Measurements from ENCODE around the gene TENT4A. TPM values are rescaled to one million over a fixed set of nuclear protein-coding genes. Genes with fewer than 3 reads are reported as not detected.

The TENT4A gene
- total and polyA plus RNA-seq, 2 of the 4 experiments (the other 2 are of a cell fraction): 5.9 to 17.2 TPM

DNA sequence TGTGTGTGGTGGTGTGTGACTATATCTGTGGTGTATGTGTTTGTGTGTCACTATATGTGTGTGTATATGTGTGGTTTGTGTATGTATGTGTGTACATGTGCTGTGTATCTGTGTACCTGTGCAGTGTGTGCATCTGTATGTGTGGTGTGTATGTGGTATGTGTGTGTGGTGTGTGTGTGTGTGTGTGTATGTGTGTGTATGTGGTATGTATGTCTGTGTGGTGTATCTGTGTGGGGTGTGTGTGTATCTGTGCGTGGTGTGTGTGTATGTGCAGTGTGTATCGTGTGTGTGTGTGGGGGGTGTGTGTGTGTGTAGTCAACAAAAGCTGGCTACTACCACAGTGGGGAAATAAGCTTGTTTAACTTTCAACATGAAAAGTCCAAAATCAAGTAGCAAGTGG lies 31.6 kb upstream of the TENT4A start:
- H2BK5ac ChIP-seq (ENCODE audit: low read depth, low read length, poor library complexity, severe bottlenecking): peak overlapping the region; percentile 74
- no peak overlapping the region for H3K4me2 ChIP-seq (ENCODE audit: low read depth, low read length)
- H3K9me3 ChIP-seq (ENCODE audit: control insufficient read depth, insufficient read depth, low read length): no peaks in the 10 kb centered on the region
- BruUV-seq (replicated peaks): no TSS peak
- no peak overlapping the region for H3K27ac ChIP-seq (ENCODE audit: insufficient read depth, low read length)
- no peak for DNase-seq
- H3K9ac ChIP-seq (ENCODE audit: low read depth, low read length): no peak overlapping the region
- peaks cover 3% of the 10 kb centered on the region; the same call in 1 of the 2 replicates for H3K27me3 ChIP-seq (ENCODE audit: control insufficient read depth, insufficient read depth, low read length)
- WGBS, 2 experiments (ENCODE audit: extremely low coverage in 2 of 2, insufficient read length in 1 of 2): 60% methylated on average over 1 of the region's 2 CpGs; no CpG with 5 or more reads in 1 of the 2 experiments
- POLR2A ChIA-PET (ENCODE audit: unreplicated experiment): no interaction called here
- peaks cover 3% of the 10 kb centered on the region; the same call in 1 of the 2 replicates for H3K9me1 ChIP-seq (ENCODE audit: insufficient read depth, low read length)
- H3K79me1 ChIP-seq (ENCODE audit: low read depth in 1 of 2, low read length in 2 of 2): no peaks in the 10 kb centered on the region
- no peak overlapping the region for H3K4me3 ChIP-seq (ENCODE audit: insufficient read depth, low read depth, low read length)
- no peaks in the 10 kb centered on the region for H3K36me3 ChIP-seq (ENCODE audit: control insufficient read depth, insufficient read depth, low read length)
- H2BK15ac ChIP-seq (ENCODE audit: low read depth, low read length): no peak overlapping the region
- no peak overlapping the region for H3K23ac ChIP-seq (ENCODE audit: low read depth, low read length)
- H3K56ac ChIP-seq (ENCODE audit: extremely low read depth, insufficient read depth, low read length): no peak overlapping the region
- H4K20me1 ChIP-seq (ENCODE audit: insufficient read depth, low read length): no peaks in the 10 kb centered on the region
- in situ Hi-C loops (cut with MboI; ENCODE audit: low sequenced_read_pairs) (no loop called here), intact Hi-C loops (cut with micrococcal nuclease) (no loop called here), dilution Hi-C loops (cut with HindIII; ENCODE audit: low sequenced_read_pairs, unreplicated experiment) (no loop called here)
- H3K14ac ChIP-seq (replicated peaks; ENCODE audit: low read depth, low read length): no peak overlapping the region
- no peak overlapping the region for H2BK120ac ChIP-seq (ENCODE audit: low read depth, low read length)
- no peak overlapping the region for H3K18ac ChIP-seq (ENCODE audit: low read depth, low read length)
- no peak overlapping the region for H4K5ac ChIP-seq (ENCODE audit: low read depth, low read length)
- H2AK9ac ChIP-seq (replicated peaks; ENCODE audit: low read depth, low read length, poor library complexity): no peak overlapping the region
- no peak overlapping the region for H2AK5ac ChIP-seq (ENCODE audit: low read depth, low read length)
- no peaks in the 10 kb centered on the region; the same call in 1 of the 2 replicates for H3K4me1 ChIP-seq (ENCODE audit: control insufficient read depth, insufficient read depth, low read length)
- no peak overlapping the region for H3K4ac ChIP-seq (ENCODE audit: low read depth, low read length)
- H4K8ac ChIP-seq (ENCODE audit: low read depth in 2 of 2, low read length in 2 of 2): no peak overlapping the region
- no peak overlapping the region for H2AFZ ChIP-seq (replicated peaks; ENCODE audit: low read length, poor library complexity)
- H2BK20ac ChIP-seq (ENCODE audit: low read depth, low read length): no peak overlapping the region
- no peak for ATAC-seq (ENCODE audit: low read depth)
- TF ChIP-seq RAD21 (IDR thresholded peaks at IDR 0.05; ENCODE audit: low read length): no peak
- no peak for TF ChIP-seq RFX5 (IDR thresholded peaks at IDR 0.05; ENCODE audit: low read depth, low read length)
- TF ChIP-seq, protein P1, sequence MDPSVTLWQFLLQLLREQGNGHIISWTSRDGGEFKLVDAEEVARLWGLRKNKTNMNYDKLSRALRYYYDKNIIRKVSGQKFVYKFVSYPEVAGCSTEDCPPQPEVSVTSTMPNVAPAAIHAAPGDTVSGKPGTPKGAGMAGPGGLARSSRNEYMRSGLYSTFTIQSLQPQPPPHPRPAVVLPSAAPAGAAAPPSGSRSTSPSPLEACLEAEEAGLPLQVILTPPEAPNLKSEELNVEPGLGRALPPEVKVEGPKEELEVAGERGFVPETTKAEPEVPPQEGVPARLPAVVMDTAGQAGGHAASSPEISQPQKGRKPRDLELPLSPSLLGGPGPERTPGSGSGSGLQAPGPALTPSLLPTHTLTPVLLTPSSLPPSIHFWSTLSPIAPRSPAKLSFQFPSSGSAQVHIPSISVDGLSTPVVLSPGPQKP (IDR thresholded peaks at IDR 0.05; ENCODE audit: borderline replicate concordance, low read depth, low read length): no peak
- no peak for TF ChIP-seq NFE2L2 (IDR thresholded peaks at IDR 0.05; ENCODE audit: low read depth, low read length)
- no peak overlapping the region for H4K91ac ChIP-seq (ENCODE audit: insufficient read depth, low read depth, low read length)
- CTCF ChIA-PET: no interaction called here
